Islet precursor cell (in vitro differentiated cells): ENCODE data around the gene LCLAT1.

Source experiments
- DNase-seq: peaks from one replicate; pipeline ENCODE4 v3.0.0-alpha.2; 2018

Gene LCLAT1

GRCh38 chr2:30447149-30448045, at the start of gene LCLAT1:
TSS of gene LCLAT1 (plus strand) at chr2:30447246. CDS start at chr2:30525591, 78,345 bp downstream.
- DNase-seq, result peak; percentile 77

- DNase-seq, result no peak
These were observed 48.8 kb upstream of the LCLAT1 start for GRCh38 chr2:30398084-30398873.

GRCh38 chr2:30400151-30400954, 46.7 kb upstream of the LCLAT1 start:
- DNase-seq, result no peak

- no peak for DNase-seq
These were observed 44.4 kb upstream of the LCLAT1 start for GRCh38 chr2:30402441-30403182.

- no peak for DNase-seq
These were observed 43.3 kb upstream of the LCLAT1 start for GRCh38 chr2:30403592-30404312.

- DNase-seq, result no peak
These were observed 42.5 kb upstream of the LCLAT1 start for GRCh38 chr2:30404319-30405259.

DNA sequence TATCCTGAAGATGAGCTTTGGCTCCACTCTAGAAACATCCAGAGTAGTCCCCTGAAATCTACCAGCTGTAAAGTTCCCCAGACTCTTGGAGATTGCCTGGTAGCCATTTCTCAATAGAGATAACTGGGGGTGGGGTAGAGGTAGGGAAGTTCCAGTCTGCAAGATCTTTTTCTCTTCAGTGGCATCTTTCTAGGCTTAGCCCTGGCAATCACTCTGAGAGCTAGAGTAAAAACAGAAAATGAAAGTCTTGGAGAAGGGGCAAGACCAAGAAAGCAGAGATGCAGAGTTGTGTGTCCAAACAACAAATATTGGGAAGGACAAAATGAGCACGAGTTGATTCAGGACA, 41.8 kb upstream of the LCLAT1 start:
- DNase-seq, result no peak

DNA sequence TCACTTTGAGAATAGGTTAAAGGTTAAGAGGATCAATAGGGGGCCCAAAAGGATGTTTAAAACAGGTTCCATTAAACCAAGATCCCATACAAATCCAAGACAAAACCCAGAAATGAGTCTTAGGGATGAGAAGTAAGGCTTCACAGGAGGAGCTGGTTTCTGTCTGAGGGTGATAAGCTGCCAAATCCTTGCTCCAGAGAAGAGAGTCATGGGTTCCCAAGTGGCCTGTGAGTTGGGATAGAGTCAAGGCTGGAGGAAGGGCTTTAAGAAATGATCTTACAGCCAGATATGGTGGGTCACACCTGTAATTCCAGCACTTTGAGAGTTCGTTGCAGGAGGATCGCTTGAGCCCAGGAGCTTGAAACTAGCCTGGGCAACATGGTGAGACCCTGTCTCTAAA, 40.2 kb upstream of the LCLAT1 start:
- no peak for DNase-seq

DNA sequence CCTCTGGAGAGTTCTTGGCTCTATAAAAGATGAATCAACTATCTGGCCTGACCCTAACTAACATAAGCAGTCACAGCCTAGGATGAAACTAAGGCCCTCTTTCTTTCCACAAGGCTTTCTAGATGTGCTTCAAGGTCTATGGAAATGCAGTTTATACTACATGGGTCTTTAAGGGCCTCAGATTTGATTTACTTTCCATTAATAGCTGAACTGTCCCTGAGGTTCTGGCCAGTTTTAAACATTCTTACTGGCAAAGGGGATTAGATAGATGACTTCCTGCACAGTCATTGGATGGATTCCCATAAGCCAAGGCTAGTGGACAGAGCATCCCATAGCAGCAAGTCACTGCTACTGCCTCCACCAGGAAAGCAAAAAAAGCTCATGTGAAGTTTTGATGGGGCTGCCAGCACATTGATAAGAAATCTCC, 38.1 kb upstream of the LCLAT1 start:
- no peak for DNase-seq

- DNase-seq, result peak; percentile 78
These were observed 36.8 kb upstream of the LCLAT1 start for GRCh38 chr2:30410217-30410616.

DNA sequence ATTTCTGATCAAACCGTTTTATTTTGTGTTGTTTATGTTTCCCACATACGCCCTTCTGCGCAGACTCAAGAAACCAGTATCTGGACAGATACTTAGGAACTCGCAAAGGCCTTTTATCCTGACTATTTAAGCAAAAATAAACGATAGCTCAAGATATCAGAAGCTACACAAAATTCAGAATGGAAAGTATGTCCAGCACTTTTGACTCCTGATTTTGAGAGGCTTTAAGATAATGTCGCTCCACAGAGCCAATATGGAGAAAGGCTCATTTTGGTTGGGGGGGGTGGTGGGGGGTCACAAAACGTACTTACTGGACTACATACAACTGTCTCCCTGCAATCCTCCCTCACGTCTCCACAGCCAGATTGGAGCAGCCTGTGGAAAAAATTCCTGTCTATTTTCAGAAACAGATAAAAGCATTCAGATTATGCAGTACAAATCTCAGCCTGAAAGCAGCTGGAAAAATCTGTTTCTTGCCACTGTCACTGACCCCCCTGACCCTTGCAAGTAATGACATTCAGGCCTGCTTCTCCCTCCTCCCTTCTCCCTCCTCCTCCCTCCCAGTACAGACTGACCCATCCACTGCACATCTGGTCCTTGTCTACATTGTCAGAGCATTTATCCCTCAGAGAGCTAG, 34.9 kb upstream of the LCLAT1 start:
- DNase-seq, result peak; percentile 65

- no peak for DNase-seq
These were observed 34.1 kb upstream of the LCLAT1 start for GRCh38 chr2:30412684-30413570.

GRCh38 chr2:30414961-30415360, 32.1 kb upstream of the LCLAT1 start:
- no peak for DNase-seq

DNA sequence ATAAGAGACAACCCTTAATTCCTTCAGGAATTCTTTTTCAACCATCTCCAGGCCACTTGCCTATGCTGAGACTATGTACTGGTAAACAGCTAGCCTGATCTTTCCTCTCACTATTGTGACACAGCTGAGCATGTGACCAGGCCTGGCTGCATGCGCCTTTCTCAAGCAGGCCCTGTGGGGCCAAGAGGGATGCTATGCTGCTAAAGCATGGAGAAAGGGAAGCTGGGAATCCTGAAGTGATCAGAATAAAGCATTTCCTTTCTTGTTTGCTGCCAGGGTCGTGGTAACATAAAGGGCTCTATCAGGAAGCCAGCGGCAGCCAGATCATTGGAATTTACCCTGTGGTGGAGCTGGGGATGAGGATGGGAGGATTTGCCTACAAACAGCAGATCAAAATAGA, 29.8 kb upstream of the LCLAT1 start:
- DNase-seq, result peak; percentile 73

GRCh38 chr2:30421026-30421603, 25.9 kb upstream of the LCLAT1 start:
- DNase-seq, result peak; percentile 72

GRCh38 chr2:30421604-30422443, 25.2 kb upstream of the LCLAT1 start:
- DNase-seq, result peak; percentile 86

DNA sequence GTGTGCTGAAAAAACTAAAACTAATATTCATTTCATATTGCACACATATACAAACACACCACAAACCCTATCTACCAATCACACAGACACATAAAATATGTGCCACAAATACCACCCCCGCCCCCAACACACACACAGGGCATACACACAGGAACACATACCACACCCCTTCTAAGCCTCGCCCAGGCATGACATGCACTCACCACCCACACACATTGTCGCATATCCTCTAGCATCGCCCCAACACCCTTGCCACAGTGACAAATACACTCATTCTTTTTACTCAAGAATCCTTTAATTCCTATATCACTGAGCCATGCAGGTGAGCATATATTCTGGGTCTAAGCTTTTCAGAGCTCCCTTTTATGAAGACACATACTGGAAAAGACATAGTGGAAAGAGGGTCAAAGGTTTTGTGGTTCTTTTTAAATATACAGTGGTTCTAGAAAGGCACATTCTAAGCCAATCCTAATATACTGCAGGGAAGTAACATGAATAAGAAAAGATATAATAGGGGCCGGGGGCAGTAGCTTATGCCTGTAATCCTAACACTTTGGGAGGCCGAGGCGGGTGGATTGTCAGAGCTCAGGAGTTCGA, 24.5 kb upstream of the LCLAT1 start:
- DNase-seq, result no peak
